Hematopoietic multipotent progenitor cell treated with erythropoietin and hydrocortisone succinate and interleukin-3 and kit ligand, for 8 days (in vitro differentiated cells): Measurements from ENCODE around the gene GLIS2.

Experiments used
- DNase-seq: peaks from one replicate; pipeline ENCODE4 v3.0.0-alpha.2; 2015

Gene GLIS2

DNA sequence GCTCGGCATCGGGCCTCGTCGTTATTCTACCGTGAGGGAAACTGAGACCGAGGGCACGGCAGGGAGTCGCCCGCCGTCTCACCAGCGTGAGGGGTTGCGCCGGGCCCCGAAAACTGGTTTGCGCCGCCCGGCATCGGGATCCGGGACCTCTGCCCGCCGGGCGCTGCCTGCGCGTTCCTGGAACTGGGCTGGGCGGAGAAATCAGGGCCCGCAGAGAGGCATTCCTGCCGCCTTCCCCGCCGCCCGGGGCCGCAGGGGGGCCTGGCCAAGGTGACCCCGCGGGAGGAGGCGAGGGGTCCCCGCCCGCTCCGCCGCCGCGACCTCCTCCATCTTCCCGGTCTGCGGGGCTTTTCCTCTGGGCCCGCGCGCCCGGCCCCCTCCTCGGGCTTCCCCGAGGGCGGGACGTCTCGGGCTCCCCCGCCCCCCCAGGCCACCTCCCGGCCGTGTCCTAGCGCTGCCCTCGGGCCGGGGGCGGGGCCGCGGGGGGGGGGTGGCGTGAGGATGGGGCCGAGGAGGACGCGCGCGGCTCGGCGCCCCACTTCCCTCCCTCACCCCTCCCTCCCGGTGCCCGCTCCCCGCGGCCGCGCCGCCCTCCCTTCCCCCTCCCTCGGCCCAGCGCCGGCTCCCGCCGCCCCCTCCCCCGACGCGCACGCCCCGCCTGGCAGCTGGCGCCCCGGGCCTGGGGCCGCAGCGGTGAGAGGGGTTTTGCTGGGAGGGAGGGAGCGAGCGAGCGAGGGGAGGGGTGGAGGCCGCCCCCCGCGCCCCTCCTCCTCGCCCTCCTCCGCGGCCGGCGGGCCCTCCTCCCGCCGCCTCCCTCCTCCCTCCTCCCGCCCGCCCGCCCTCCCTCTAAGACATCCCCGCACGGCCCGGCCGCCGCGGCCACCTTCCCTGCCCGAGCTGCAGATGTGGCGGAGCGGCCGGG is at the start of gene GLIS2:
TSS of gene GLIS2 (plus strand) at position 882 of the 922 bp plus-strand sequence. CDS start 16,214 bp downstream, outside the sequence.
- no peak for DNase-seq

DNA sequence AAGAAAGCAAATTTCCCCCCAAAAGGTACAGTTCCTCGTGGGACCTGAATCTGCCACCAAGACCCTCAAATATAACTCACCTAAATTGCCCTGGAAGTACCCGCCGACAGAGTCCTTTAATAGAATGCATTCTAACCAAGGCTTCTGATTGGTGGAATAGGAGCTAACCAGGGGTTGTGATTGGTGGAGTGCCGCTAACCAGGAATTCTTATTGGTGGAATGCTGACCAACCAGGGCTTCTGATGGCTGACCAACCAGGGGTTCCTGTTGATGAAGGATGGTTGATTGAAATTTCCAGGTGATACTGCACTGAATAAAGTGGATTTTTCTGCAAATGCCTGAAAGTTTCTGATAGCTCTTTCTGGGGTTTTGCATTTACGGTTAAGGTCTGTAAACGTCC is 49.5 kb upstream of the GLIS2 start:
- peak; percentile 54 for DNase-seq

DNA sequence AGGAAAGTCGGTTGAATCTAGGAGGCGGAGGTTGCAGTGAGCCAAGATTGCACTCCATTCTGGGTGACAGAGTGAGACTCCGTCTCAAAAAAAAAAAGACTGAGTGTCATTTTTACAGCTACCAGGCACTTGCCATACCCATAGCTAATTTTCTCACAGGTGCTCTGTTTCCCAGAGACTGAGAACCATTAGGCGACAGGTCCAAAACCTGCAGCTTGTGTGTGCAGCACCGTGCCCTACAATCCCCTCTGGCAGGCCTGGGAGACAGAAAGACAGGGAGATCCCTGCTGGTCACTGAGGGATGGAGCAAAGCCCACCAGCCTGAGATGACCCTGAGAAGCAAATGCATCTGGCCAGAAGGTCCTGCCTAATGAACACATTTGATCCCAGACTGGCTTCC is 45.8 kb upstream of the GLIS2 start:
- no peak for DNase-seq

DNA sequence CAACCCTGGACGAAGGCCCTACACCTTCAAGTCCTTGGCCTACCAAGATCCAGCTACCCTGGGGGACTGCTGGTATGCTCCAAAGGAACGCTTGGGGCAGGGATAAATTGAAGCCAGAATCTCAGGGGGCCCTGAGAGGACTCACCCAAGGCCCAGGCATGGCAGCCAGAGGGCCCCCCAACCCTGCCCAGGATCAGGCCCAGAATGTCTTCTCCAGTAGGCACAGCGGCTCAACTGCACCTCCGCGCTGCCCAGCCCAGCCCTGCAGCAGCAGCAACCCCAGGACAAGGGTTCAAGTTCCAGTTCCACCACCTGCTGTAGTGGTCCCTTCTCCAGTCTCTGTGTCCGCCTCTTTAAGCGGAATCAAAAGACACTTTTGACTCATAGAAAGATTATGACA is 45.3 kb upstream of the GLIS2 start:
- no peak for DNase-seq

DNA sequence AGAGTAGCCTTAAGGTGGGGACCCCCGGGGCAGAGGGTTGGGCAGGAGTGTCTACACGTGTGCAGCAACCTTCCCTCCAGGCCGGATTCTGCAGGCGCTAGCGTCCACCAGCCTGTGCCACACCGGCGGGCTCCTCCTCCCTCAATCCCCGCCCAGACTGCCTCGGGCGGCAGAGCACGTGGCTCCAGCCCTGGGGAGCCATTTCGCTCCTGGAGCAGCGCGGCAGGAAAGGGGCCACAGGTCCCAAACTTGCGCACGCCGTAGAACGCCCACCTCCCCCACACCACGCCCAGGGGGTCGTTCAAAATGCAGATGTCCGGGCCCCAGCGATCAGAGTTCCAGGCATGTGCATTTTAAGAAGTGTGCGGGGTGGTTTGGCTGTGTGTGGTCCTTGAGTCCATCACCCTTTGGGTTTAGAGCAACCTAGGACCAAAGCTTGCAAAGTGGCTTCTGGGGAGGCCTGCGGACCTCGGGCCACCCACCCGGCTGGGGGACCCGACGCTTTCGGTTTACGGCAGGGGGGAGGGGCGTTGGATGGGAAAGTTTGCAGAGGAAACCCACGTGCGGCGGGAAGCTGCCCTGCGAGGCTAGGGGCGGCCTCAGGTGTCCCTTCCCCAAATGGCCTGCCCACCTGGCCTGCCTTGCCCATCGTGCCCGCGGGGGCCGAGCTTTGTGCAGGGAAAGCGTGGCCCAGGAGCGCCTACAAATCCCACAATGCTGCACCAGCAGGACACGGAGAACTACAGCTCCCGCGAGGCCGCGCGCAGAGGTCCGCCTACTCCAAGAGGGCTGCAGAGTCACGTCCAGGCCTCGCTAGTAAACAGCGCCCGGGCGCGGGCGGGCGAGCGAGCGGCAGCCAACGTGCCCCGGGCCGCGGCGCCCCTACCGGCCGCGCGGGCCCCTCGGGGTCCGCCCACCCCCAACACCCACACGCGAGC is 44.4 kb upstream of the GLIS2 start:
- peak; percentile 93 for DNase-seq

GRCh38 chr16:4272114-4272956 is 43.5 kb upstream of the GLIS2 start:
- DNase-seq: peak; percentile 51

DNA sequence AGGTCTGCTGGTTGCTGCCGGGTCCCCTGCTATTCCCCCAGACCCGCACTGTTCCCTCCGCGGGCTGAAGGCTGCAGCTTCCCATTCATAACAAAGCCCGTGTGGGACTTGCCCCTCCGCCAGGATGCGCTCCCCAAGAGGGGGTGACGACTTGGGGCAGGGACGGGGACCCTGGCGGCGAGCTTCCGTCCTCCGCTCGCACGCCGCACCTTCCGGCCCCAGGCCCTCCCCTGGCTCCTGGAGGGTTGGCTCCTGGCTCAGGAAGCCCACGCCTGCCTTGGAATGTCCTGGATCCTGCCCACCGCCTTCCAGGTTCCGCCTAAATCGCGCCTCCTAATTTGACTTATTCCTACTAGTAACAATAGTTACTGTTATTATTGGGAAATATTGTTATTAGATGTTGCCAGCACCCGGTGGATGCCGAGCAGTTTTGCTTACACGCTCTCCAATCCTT is 42.0 kb upstream of the GLIS2 start:
- peak; percentile 65 for DNase-seq

DNA sequence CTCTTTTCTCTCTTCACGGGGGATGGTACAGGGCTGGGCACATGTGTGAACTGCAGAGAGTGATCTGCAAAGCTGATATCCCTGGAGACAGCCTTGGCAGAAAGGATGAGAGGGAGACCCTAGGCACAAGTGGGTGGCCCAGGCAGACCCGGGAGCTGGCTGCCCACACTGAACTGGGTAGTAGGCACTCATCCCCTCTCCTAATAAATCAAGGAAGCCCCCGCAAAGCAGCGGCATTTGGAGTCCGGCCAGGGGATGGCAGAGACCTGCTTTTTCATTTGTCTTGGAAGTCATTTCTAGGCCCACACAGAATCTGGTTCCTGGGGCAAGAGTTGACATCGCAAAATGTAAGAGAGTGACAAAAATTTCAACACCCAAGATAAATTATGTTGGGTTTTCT is 40.0 kb upstream of the GLIS2 start:
- no peak for DNase-seq

DNA sequence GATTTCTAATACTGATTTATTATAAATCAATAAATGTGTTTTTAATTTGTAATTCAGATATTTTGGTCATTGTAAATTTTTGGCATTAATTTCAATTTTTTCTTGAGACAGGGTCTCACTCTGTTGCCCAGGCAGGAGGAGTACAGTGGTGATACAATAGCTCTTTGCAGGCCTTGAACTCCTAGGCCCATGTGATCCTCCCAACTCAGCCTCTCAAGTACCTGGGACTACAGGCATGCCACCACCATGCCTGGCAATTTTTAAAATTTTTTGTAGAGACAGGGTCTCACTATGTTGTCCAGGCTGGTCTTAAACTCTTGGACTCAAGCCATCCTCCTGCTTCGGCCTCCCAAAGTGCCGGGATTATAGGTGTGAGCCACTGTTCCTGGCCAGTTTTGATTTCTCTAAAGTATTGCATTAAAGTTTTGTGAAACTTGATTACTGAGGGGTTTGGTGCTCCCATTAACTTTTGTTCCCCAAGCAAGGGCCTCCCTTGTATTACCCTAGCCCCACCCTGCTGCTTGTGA is 37.8 kb upstream of the GLIS2 start:
- DNase-seq: no peak

GRCh38 chr16:4280625-4281024 is 35.2 kb upstream of the GLIS2 start:
- no peak for DNase-seq

GRCh38 chr16:4283441-4283840 is 32.4 kb upstream of the GLIS2 start:
- no peak for DNase-seq

DNA sequence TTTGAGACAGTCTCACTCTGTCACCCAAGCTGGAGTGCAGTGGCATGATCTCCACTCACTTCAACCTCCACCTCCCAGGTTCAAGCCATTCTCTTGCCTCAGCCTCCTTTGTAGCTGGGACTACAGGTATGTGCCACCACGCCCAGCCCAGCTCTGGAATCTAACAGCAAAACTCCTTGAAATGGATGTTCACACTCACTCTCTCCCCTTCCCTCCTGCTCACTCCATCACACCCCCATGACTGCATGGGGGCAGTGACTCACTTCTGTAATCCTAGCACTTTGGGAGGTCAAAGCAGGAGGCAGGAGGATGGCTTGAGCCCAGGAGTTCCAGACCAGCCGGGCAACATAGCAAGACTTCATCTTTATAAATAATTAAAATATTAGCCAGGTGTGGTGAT is 31.9 kb upstream of the GLIS2 start:
- no peak for DNase-seq

GRCh38 chr16:4285167-4285566 is 30.7 kb upstream of the GLIS2 start:
- DNase-seq: no peak

GRCh38 chr16:4288148-4288921 is 27.5 kb upstream of the GLIS2 start:
- peak; percentile 76 for DNase-seq

GRCh38 chr16:4290236-4290830 is 25.5 kb upstream of the GLIS2 start:
- DNase-seq: no peak

- no peak for DNase-seq
These were observed 24.2 kb upstream of the GLIS2 start for GRCh38 chr16:4291699-4292098.

DNA sequence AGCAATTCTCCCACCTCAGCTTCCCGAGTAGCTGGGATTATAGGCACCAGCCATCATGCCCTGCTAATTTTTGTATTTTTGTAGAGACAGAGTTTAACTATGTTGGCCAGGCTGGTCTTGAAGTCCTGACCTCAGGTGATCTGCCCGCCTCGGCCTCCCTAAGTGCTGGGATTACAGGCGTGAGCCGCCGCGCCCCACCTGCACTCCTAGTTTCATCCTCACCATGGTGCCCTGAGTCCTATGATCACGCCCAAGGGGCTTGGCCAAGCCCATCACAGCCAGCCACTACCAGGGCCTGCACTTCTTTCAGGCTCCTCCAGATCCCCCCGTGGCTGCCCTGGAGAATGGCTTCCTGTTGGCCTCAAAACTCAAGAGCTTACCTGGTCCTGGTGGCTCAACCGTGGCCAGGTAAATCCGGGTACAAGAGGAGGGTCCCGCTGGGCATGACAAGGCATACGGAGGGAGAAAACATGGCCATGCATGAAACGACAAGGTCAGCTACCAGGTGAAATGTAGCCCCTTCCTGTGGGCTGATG is 22.6 kb upstream of the GLIS2 start:
- DNase-seq: no peak

DNA sequence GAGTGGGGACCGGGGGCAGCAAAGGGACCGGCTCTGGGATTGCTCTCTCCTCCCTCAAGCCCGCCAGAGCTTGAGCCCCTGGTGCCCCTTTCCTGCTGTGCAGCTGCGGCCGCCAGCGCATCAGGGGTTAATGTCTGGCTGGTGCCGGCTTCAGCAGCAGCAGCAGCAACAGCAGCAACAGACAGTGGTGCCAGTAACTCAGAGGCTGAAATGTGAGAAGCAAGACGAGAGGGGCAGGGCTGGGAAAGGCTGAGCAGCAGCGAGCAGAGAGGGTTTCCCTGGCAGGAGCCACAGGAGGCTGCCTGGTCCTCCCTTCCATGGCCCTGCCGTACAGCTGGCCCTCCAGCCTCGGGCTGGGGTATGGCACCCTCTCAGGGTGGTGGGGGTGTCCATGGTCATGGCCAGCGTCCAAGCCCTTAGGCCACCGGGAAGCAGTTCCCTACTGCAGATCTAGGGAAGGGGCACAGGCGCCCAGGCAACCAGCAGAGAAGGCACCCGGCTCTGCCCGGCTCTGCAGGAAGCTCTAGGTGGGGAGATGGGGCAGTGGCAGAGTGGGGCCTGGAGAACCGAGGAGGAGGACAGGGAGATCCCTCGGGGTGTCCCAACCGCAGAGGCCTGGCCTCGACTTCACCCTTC is 21.9 kb upstream of the GLIS2 start:
- no peak for DNase-seq

DNA sequence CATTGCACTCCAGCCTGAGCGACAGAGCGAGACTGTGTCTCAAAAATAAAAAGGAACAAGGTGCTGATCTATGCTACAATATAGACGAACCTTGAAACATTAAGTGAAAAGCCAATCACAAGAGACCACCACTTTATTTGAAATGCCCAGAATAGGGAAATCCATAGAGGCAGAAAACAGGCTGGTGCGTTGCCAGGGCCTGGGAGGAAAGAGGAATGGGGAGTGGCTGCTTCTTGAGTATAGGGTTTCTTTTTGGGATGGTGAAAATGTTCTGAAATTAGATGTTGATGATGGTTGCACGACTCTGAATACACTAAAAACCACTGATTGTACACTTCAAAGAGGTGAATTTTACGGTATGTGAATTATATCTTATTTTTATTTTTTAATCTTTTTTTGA is 20.3 kb upstream of the GLIS2 start:
- DNase-seq: no peak

- no peak for DNase-seq
These were observed 18.4 kb upstream of the GLIS2 start for GRCh38 chr16:4297480-4297879.
